ENCODE measurements around the gene NIPA2. TPM values are rescaled to one million over a fixed set of nuclear protein-coding genes. Genes with fewer than 3 reads are reported as not detected.

Gene NIPA2
- total RNA-seq, 2 donors from 2014 or later, result 59.1 to 65.9 TPM

DNA sequence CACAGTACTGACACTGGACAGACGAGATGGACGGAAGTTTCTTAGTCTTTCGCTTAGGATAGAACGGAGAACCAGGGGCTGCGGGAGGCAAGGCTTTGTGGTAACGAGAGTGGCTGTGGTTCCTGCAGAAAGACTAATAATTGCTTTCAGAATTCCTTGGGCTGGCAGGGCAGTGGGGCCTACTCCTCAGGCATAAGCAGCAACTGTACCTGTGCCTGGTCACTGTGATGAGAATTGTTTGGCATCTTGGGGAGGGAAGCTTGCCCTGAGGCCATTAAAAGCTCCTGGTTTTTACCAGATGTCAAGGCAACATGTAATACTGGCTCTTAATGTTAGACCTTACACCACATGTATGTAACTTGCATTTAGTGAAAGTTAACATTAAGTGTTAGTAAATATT lies 7.6 kb downstream of the NIPA2 start:
- peak overlapping the region; percentile 93 for H3K27ac Mint-ChIP-seq
- no peak overlapping the region for H3K4me3 Mint-ChIP-seq
- no peaks in the 10 kb centered on the region for H3K27me3 Mint-ChIP-seq (ENCODE audit: low read depth)
- H3K4me1 Mint-ChIP-seq (ENCODE audit: low read depth), result peaks cover 60% of the 10 kb centered on the region
- ATAC-seq (replicated peaks in 1 of 2) (no peak), DNase-seq (no peak)
- no peaks in the 10 kb centered on the region for H3K9me3 Mint-ChIP-seq
- peaks cover 14 to 26% of the 10 kb centered on the region in 2 donors for H3K36me3 Mint-ChIP-seq (ENCODE audit: insufficient read depth in 2 of 2)

GRCh38 chr15:22850055-22850454 lies 11.6 kb downstream of the NIPA2 start:
- peaks cover 36% of the 10 kb centered on the region for H3K4me1 Mint-ChIP-seq (ENCODE audit: low read depth)
- H3K9me3 Mint-ChIP-seq, result no peaks in the 10 kb centered on the region
- H3K36me3 Mint-ChIP-seq (ENCODE audit: insufficient read depth in 2 of 2), result peaks cover 14 to 19% of the 10 kb centered on the region in 2 donors
- peak overlapping the region; percentile 46 for H3K27ac Mint-ChIP-seq
- H3K4me3 Mint-ChIP-seq, result no peak overlapping the region
- DNase-seq (peak in 1 of 2 donors; percentile 9), ATAC-seq (replicated peaks in 1 of 2) (peak; percentile 69 to 74)
- no peaks in the 10 kb centered on the region for H3K27me3 Mint-ChIP-seq (ENCODE audit: low read depth)

DNA sequence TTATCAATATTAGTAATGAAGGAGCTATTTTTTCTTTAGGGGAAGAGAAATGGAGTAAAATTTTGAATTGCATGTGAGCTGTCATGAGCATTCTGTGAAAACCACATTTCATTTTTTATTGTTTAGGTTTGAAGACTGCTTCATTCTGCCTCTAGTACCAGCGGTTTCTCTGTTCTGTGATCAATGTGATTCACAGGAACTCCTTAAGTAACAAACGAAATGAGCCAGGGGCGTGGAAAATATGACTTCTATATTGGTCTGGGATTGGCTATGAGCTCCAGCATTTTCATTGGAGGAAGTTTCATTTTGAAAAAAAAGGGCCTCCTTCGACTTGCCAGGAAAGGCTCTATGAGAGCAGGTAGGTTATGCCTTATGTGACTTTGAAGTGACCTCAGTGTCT lies 13.0 kb downstream of the NIPA2 start:
- H3K4me3 Mint-ChIP-seq, result no peak overlapping the region
- H3K27me3 Mint-ChIP-seq (ENCODE audit: low read depth), result no peaks in the 10 kb centered on the region
- ATAC-seq (replicated peaks in 1 of 2) (no peak), DNase-seq (no peak)
- H3K27ac Mint-ChIP-seq, result peak overlapping the region; percentile 73
- peaks cover 17 to 23% of the 10 kb centered on the region in 2 donors for H3K36me3 Mint-ChIP-seq (ENCODE audit: insufficient read depth in 2 of 2)
- H3K4me1 Mint-ChIP-seq (ENCODE audit: low read depth), result peaks cover 34% of the 10 kb centered on the region
- H3K9me3 Mint-ChIP-seq, result no peaks in the 10 kb centered on the region

GRCh38 chr15:22855791-22856190 lies 17.3 kb downstream of the NIPA2 start:
- H3K4me1 Mint-ChIP-seq (ENCODE audit: low read depth), result peaks cover 17% of the 10 kb centered on the region
- ATAC-seq (replicated peaks in 1 of 2) (no peak), DNase-seq (no peak)
- H3K27ac Mint-ChIP-seq, result peak overlapping the region; percentile 9
- H3K9me3 Mint-ChIP-seq, result no peaks in the 10 kb centered on the region
- H3K36me3 Mint-ChIP-seq (ENCODE audit: insufficient read depth in 2 of 2), result peaks cover 13 to 34% of the 10 kb centered on the region in 2 donors
- no peaks in the 10 kb centered on the region for H3K27me3 Mint-ChIP-seq (ENCODE audit: low read depth)
- no peak overlapping the region for H3K4me3 Mint-ChIP-seq

DNA sequence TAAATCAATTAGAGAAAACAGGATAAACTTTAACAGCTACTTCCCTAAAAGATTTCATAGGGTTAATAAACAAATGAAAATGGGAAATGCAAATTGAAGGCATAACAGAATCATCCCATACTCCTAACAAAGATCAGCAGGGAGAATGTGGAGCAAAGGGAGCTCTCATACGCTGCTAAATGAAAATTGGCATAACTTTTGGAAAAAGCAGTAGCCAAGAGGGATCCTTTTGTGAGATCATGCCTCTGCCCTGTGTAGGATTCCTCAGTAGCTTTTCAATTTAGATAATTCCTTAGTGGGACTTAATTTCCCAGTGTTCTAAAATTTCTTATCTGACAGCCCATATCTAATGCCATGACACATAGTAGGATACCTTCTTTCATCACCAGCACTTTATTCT lies 18.2 kb downstream of the NIPA2 start:
- ATAC-seq (replicated peaks in 1 of 2) (no peak), DNase-seq (no peak)
- no peak overlapping the region for H3K27ac Mint-ChIP-seq
- no peak overlapping the region for H3K4me3 Mint-ChIP-seq
- H3K36me3 Mint-ChIP-seq (ENCODE audit: insufficient read depth in 2 of 2), result peaks cover 10 to 34% of the 10 kb centered on the region in 2 donors
- H3K27me3 Mint-ChIP-seq (ENCODE audit: low read depth), result no peaks in the 10 kb centered on the region
- peaks cover 13% of the 10 kb centered on the region for H3K4me1 Mint-ChIP-seq (ENCODE audit: low read depth)
- H3K9me3 Mint-ChIP-seq, result no peaks in the 10 kb centered on the region

DNA sequence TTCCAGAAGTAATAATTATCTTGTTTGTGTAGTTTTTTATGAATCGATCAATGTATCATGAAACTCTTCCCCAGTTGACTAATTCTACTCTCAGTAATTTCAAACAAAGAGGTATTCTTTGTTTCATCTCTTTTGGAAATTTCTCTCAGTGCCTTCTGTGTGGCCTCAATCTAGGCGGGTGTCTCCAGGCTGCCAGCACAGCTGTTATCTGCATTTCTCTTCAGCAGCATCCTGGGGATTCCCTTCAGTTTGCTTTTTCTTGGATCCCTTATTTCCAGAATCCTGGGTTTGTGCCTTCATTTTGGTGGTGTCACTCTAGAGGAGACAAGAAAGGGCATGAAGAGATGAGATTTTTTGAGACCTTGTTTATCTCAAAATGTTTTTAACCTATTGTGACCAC lies 22.7 kb downstream of the NIPA2 start:
- DNase-seq, result no peak
- Mint-ChIP-seq H3K36me3 (ENCODE audit: insufficient read depth in 2 of 2) (peaks cover 5 to 47% of the 10 kb centered on the region in 2 donors), H3K4me3 (no peak overlapping the region), H3K27me3 (ENCODE audit: low read depth) (no peaks in the 10 kb centered on the region), H3K27ac (peak overlapping the region; percentile 47), H3K9me3 (no peaks in the 10 kb centered on the region), H3K4me1 (ENCODE audit: low read depth) (peaks cover 10% of the 10 kb centered on the region)
- no peak for ATAC-seq (replicated peaks in 1 of 2)

DNA sequence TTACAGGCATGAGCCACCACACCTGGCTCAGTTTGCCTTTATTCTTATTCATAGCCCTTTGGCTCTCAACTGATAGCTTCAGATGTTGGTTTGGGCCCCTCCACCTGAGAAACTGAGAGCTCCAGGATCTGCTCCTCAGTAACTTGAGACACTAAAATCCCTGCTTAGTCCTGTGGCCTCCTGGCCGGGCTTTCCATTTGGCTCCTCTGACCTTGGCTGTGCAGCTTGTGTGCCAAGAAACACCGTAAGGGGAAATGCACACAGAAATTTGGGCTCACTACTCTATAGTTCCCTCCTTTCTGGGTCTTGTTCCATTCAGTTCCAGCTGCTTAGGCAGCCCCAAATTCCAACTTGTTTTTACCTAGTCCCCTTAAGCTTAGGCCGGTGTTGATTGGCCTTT lies 24.9 kb downstream of the NIPA2 start:
- Mint-ChIP-seq H3K27ac (no peak overlapping the region), H3K36me3 (ENCODE audit: insufficient read depth in 2 of 2) (peaks cover 5 to 40% of the 10 kb centered on the region in 2 donors), H3K27me3 (ENCODE audit: low read depth) (no peaks in the 10 kb centered on the region), H3K4me1 (ENCODE audit: low read depth) (peaks cover 6% of the 10 kb centered on the region), H3K4me3 (no peak overlapping the region), H3K9me3 (no peaks in the 10 kb centered on the region)
- ATAC-seq (replicated peaks in 1 of 2) (no peak), DNase-seq (no peak)

GRCh38 chr15:22866079-22866478 lies 27.6 kb downstream of the NIPA2 start:
- peaks cover 2 to 37% of the 10 kb centered on the region in 2 donors for H3K36me3 Mint-ChIP-seq (ENCODE audit: insufficient read depth in 2 of 2)
- DNase-seq (no peak), ATAC-seq (replicated peaks in 1 of 2) (no peak)
- H3K4me3 Mint-ChIP-seq, result no peak overlapping the region
- no peaks in the 10 kb centered on the region for H3K27me3 Mint-ChIP-seq (ENCODE audit: low read depth)
- H3K4me1 Mint-ChIP-seq (ENCODE audit: low read depth), result peaks cover 6% of the 10 kb centered on the region
- peak overlapping the region; percentile 81 for H3K27ac Mint-ChIP-seq
- no peaks in the 10 kb centered on the region for H3K9me3 Mint-ChIP-seq

- Mint-ChIP-seq H3K4me1 (ENCODE audit: low read depth) (no peaks in the 10 kb centered on the region), H3K4me3 (no peak overlapping the region), H3K9me3 (no peaks in the 10 kb centered on the region), H3K27me3 (ENCODE audit: low read depth) (no peaks in the 10 kb centered on the region), H3K36me3 (ENCODE audit: insufficient read depth in 2 of 2) (peaks cover 0 to 34% of the 10 kb centered on the region in 2 donors), H3K27ac (peak overlapping the region; percentile 50)
- DNase-seq (no peak), ATAC-seq (replicated peaks in 1 of 2) (no peak)
Measured at GRCh38 chr15:22867886-22868285, 29.4 kb downstream of the NIPA2 start.

GRCh38 chr15:22868495-22868894 lies 30.0 kb downstream of the NIPA2 start:
- ATAC-seq (replicated peaks in 1 of 2) (no peak), DNase-seq (no peak)
- H3K9me3 Mint-ChIP-seq, result no peaks in the 10 kb centered on the region
- no peaks in the 10 kb centered on the region for H3K4me1 Mint-ChIP-seq (ENCODE audit: low read depth)
- H3K36me3 Mint-ChIP-seq (ENCODE audit: insufficient read depth in 2 of 2), result peaks cover 0 to 28% of the 10 kb centered on the region in 2 donors
- H3K4me3 Mint-ChIP-seq, result no peak overlapping the region
- no peak overlapping the region for H3K27ac Mint-ChIP-seq
- H3K27me3 Mint-ChIP-seq (ENCODE audit: low read depth), result no peaks in the 10 kb centered on the region

GRCh38 chr15:22868928-22869327 lies 30.5 kb downstream of the NIPA2 start:
- Mint-ChIP-seq H3K4me1 (ENCODE audit: low read depth) (no peaks in the 10 kb centered on the region), H3K27ac (no peak overlapping the region), H3K4me3 (no peak overlapping the region), H3K9me3 (no peaks in the 10 kb centered on the region), H3K27me3 (ENCODE audit: low read depth) (no peaks in the 10 kb centered on the region), H3K36me3 (ENCODE audit: insufficient read depth in 2 of 2) (peaks cover 0 to 25% of the 10 kb centered on the region in 2 donors)
- ATAC-seq (replicated peaks in 1 of 2), result no peak
- no peak for DNase-seq

- no peak for DNase-seq
- Mint-ChIP-seq H3K27ac (no peak overlapping the region), H3K27me3 (ENCODE audit: low read depth) (no peaks in the 10 kb centered on the region), H3K36me3 (ENCODE audit: insufficient read depth in 2 of 2) (peaks cover 0 to 18% of the 10 kb centered on the region in 2 donors), H3K4me1 (ENCODE audit: low read depth) (no peaks in the 10 kb centered on the region), H3K9me3 (no peaks in the 10 kb centered on the region), H3K4me3 (no peak overlapping the region)
- ATAC-seq (replicated peaks in 1 of 2), result no peak
Measured at GRCh38 chr15:22869856-22870255, 31.4 kb downstream of the NIPA2 start.

- DNase-seq, result no peak
- peaks cover 0 to 15% of the 10 kb centered on the region in 2 donors for H3K36me3 Mint-ChIP-seq (ENCODE audit: insufficient read depth in 2 of 2)
- H3K9me3 Mint-ChIP-seq, result no peaks in the 10 kb centered on the region
- peak overlapping the region; percentile 19 for H3K27ac Mint-ChIP-seq
- H3K4me3 Mint-ChIP-seq, result no peak overlapping the region
- H3K4me1 Mint-ChIP-seq (ENCODE audit: low read depth), result no peaks in the 10 kb centered on the region
- H3K27me3 Mint-ChIP-seq (ENCODE audit: low read depth), result no peaks in the 10 kb centered on the region
- no peak for ATAC-seq (replicated peaks in 1 of 2)
Measured at GRCh38 chr15:22870865-22871264, 32.4 kb downstream of the NIPA2 start.

GRCh38 chr15:22871481-22872086 lies 33.1 kb downstream of the NIPA2 start:
- H3K4me3 Mint-ChIP-seq, result no peak overlapping the region

More at GRCh38 chr15:22871481-22872086, 33.1 kb downstream of the NIPA2 start:
- ATAC-seq (replicated peaks in 1 of 2) (no peak), DNase-seq (no peak)
- Mint-ChIP-seq H3K36me3 (ENCODE audit: insufficient read depth in 2 of 2) (peaks cover 0 to 9% of the 10 kb centered on the region in 2 donors), H3K9me3 (no peaks in the 10 kb centered on the region), H3K27me3 (ENCODE audit: low read depth) (no peaks in the 10 kb centered on the region), H3K27ac (peak overlapping the region; percentile 19), H3K4me1 (ENCODE audit: low read depth) (no peaks in the 10 kb centered on the region)
